Keratinocyte (primary cell): Measurements from ENCODE around the gene MDFI. TPM values are rescaled to one million over a fixed set of nuclear protein-coding genes. Genes with fewer than 3 reads are reported as not detected.

Experiments
- DNase-seq: peaks from one replicate; pipeline ENCODE4 v3.0.0-alpha.2; 2011; ENCODE audit warnings: low read depth, missing footprints, low spot score
- FAIRE-seq: peaks from 2 replicates; lab custom pipeline; 2011; peaks lifted over from hg19 to GRCh38; lab: Jason Lieb, UNC
- H2AFZ ChIP-seq: 2 replicates; pipeline ENCODE4 v1.6.0; 2012; ENCODE audit warnings: low read length, control low read depth, inconsistent platforms; ENCODE audit not compliant: control insufficient read depth
- H3K27ac ChIP-seq: 2 replicates; pipeline ENCODE4 v1.5.1; 2011; ENCODE audit warnings: low read length; ENCODE audit not compliant: control insufficient read depth, insufficient read depth
- H3K27me3 ChIP-seq: 3 replicates; pipeline ENCODE4 v1.6.0; 2011; ENCODE audit warnings: low read length; ENCODE audit not compliant: control insufficient read depth, insufficient read depth; ENCODE audit errors: extremely low read depth
- H3K36me3 ChIP-seq, 2 experiments: 2 replicates in 1 of 2; 3 replicates in 1 of 2; pipeline ENCODE4 v1.5.1; 2011; ENCODE audit warnings: low read length in 2 of 2, mild to moderate bottlenecking in 1 of 2; ENCODE audit not compliant: control insufficient read depth in 2 of 2, insufficient read depth in 2 of 2; ENCODE audit errors: extremely low read depth in 1 of 2
- H3K4me1 ChIP-seq: 3 replicates; pipeline ENCODE4 v1.5.1; 2011; ENCODE audit warnings: low read length; ENCODE audit not compliant: control insufficient read depth, insufficient read depth; ENCODE audit errors: extremely low read depth
- H3K4me2 ChIP-seq: 3 replicates; pipeline ENCODE4 v1.6.0; 2011; ENCODE audit warnings: low read depth, low read length; ENCODE audit not compliant: control insufficient read depth, insufficient read depth; ENCODE audit errors: extremely low read depth
- H3K4me3 ChIP-seq, 3 experiments: fragments of 200-600 bp in 1 of 3; sonication (generic) in 1 of 3; 2 replicates in 2 of 3; 3 replicates in 1 of 3; pipeline ENCODE4 v1.5.1; 2011 to 2016; ENCODE audit warnings: low read length in 3 of 3, mild to moderate bottlenecking in 3 of 3, control low read depth in 2 of 3, inconsistent platforms in 1 of 3, low read depth in 1 of 3, mixed read lengths in 1 of 3, mixed run types in 1 of 3, moderate library complexity in 1 of 3; ENCODE audit not compliant: control insufficient read depth in 2 of 3, insufficient read depth in 2 of 3; ENCODE audit errors: extremely low read depth in 1 of 3
- H3K79me2 ChIP-seq: 2 replicates; pipeline ENCODE4 v1.6.0; 2012; ENCODE audit warnings: low read length; ENCODE audit not compliant: control insufficient read depth, insufficient read depth
- H3K9ac ChIP-seq: 3 replicates; pipeline ENCODE4 v1.6.0; 2011; ENCODE audit warnings: low read length; ENCODE audit not compliant: control insufficient read depth, insufficient read depth; ENCODE audit errors: extremely low read depth
- H3K9me1 ChIP-seq: 3 replicates; pipeline ENCODE4 v1.6.0; 2011; ENCODE audit warnings: low read length; ENCODE audit not compliant: control insufficient read depth, insufficient read depth; ENCODE audit errors: extremely low read depth
- H3K9me3 ChIP-seq: 2 replicates; pipeline ENCODE4 v1.5.1; 2012; ENCODE audit warnings: low read depth, low read length; ENCODE audit not compliant: control insufficient read depth
- H4K20me1 ChIP-seq: 3 replicates; pipeline ENCODE4 v1.6.0; 2011; ENCODE audit warnings: low read length; ENCODE audit not compliant: control insufficient read depth, insufficient read depth; ENCODE audit errors: extremely low read depth
- EZH2 ChIP-seq: IDR thresholded peaks from one replicate; pipeline ENCODE4 v1.6.1; 2012; ENCODE audit warnings: inconsistent platforms, mild to moderate bottlenecking, low read length, moderate library complexity
- dilution Hi-C: fragments of 300-500 bp; cut with MboI; formaldehyde crosslinking; loops from one replicate; pipeline ENCODE4 v1.7.0; 2020; ENCODE audit warnings: low sequenced_read_pairs; ENCODE audit not compliant: extremely low pct_ligation_motif_present
- polyA plus RNA-seq, 5 experiments: library from polyadenylated mRNA; depleted of rRNA in 3 of 5; stranded (reverse) in 3 of 5; stranded (forward) in 1 of 5; unstranded in 1 of 5; fragments of >200 nt; gene quantifications; 1 replicate in 1 of 5; 2 replicates in 3 of 5; 3 replicates in 1 of 5; pipeline versions ENCODE4 v1.2.1 to v1.2.3, GENCODE V29; 2011 to 2012; ENCODE audit warnings: missing spikeins in 2 of 5, low read depth in 1 of 5, low replicate concordance in 1 of 5
- TF ChIP-seq, protein P1 (sequence below), 3 experiments: IDR thresholded peaks in 1 of 3; conservative IDR thresholded peaks in 1 of 3; optimal IDR thresholded peaks in 1 of 3; 2 replicates in 2 of 3; 3 replicates in 1 of 3; pipeline versions ENCODE3 to v1.5.1; 2011; ENCODE audit warnings: low read length in 3 of 3, mild to moderate bottlenecking in 3 of 3, moderate library complexity in 2 of 3, control low read depth in 1 of 3, inconsistent platforms in 1 of 3; ENCODE audit not compliant: insufficient read depth in 2 of 3; ENCODE audit errors: extremely low read depth in 1 of 3

Gene MDFI
- polyA plus RNA-seq, 1 donor (not counting 4 experiments of a cell fraction or from before 2014, with no cell fraction given): 60.1 TPM

DNA sequence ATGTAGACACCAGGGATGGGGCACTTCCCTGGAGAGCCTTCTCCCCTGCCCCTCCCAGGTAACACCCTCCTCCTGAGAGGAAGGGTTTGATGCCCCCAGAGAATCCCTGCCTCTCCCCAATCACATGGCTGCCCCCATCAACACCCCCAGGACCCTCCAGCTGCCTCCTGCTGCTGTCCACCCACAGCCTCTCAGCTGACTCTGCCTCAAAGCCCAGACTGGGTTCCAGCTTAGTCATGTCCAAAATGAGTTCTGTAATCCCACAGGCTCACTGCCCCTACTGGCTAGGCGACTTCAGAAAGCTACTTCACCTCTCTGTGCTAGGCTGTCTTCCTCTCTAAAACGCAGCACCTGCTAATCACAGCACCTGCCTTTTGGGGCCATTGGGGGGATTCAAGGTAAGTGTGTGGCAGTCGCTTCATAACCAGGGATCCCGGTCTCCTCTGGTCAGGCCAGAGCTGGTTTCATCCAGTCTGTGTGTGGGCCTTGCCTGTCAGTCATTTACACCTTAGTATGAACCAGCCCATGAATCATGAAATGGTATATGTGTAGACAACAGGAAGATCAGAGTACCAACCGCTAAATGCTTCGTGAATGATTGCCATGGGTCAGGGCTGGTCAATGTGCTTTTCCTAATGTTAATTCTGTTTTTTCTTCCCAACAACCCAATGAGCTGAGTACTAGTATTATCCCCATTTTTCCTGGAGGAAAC lies 56.7 kb downstream of the MDFI start:
- Histone ChIP-seq H3K9me3 (no peaks in the 10 kb centered on the region), H4K20me1 (no peaks in the 10 kb centered on the region), H2AFZ (no peak overlapping the region), H3K4me3 (no peak overlapping the region), H3K9ac (no peak overlapping the region), H3K4me1 (peaks cover 9% of the 10 kb centered on the region), H3K9me1 (no peaks in the 10 kb centered on the region), H3K36me3 (peaks cover 0 to 2% of the 10 kb centered on the region in 2 experiments), H3K79me2 (no peaks in the 10 kb centered on the region), H3K4me2 (no peak overlapping the region), H3K27ac (no peak overlapping the region), H3K27me3 (no peaks in the 10 kb centered on the region)
- dilution Hi-C loops: no loop called here
- FAIRE-seq: no peak
- no peak for DNase-seq
- no peak for TF ChIP-seq EZH2
- TF ChIP-seq, protein P1, sequence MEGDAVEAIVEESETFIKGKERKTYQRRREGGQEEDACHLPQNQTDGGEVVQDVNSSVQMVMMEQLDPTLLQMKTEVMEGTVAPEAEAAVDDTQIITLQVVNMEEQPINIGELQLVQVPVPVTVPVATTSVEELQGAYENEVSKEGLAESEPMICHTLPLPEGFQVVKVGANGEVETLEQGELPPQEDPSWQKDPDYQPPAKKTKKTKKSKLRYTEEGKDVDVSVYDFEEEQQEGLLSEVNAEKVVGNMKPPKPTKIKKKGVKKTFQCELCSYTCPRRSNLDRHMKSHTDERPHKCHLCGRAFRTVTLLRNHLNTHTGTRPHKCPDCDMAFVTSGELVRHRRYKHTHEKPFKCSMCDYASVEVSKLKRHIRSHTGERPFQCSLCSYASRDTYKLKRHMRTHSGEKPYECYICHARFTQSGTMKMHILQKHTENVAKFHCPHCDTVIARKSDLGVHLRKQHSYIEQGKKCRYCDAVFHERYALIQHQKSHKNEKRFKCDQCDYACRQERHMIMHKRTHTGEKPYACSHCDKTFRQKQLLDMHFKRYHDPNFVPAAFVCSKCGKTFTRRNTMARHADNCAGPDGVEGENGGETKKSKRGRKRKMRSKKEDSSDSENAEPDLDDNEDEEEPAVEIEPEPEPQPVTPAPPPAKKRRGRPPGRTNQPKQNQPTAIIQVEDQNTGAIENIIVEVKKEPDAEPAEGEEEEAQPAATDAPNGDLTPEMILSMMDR (optimal IDR thresholded peaks at IDR 0.05 in 1 of 3, IDR thresholded peaks at IDR 0.05 in 1 of 3, conservative IDR thresholded peaks at IDR 0.05 in 1 of 3; ENCODE audit: extremely low read depth in 1 of 3, insufficient read depth in 2 of 3, low read length in 3 of 3): peak in 1 of 3 experiments; percentile 1

DNA sequence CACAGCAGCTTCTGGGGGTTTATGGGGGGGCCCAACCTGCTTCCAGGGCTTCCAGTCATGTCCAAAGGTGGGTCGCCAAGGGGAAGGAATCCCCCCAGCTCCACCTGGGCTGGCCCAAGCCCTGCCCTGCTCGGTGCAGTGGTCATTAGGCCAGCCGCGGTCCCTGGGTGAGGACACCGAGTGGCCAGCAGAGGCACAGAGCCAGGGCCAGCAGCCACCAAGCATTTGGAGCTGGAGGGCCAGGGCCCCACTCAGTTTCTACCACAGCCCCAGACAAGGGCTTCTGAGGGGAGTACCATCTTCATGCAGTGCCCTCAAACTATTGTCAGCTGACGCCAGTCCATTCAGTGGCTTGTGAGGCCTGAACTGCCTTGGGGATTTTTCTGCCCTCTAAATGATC lies 57.6 kb downstream of the MDFI start:
- DNase-seq (no peak), FAIRE-seq (no peak)
- TF ChIP-seq, protein P1 (optimal IDR thresholded peaks at IDR 0.05 in 1 of 3, IDR thresholded peaks at IDR 0.05 in 1 of 3, conservative IDR thresholded peaks at IDR 0.05 in 1 of 3; ENCODE audit: extremely low read depth in 1 of 3, insufficient read depth in 2 of 3, low read length in 3 of 3): no peak
- TF ChIP-seq EZH2: no peak
- peaks cover 9% of the 10 kb centered on the region for H3K4me1 ChIP-seq
- H3K27me3 ChIP-seq: no peaks in the 10 kb centered on the region
- no peak overlapping the region for H3K9ac ChIP-seq
- no peaks in the 10 kb centered on the region for H3K9me3 ChIP-seq
- H3K79me2 ChIP-seq: no peaks in the 10 kb centered on the region
- H3K4me2 ChIP-seq: no peak overlapping the region
- H2AFZ ChIP-seq: no peak overlapping the region
- no peak overlapping the region for H3K27ac ChIP-seq
- dilution Hi-C loops: no loop called here
- H3K36me3 ChIP-seq: no peaks in the 10 kb centered on the region
- H3K4me3 ChIP-seq: no peak overlapping the region
- no peaks in the 10 kb centered on the region for H4K20me1 ChIP-seq
- H3K9me1 ChIP-seq: no peaks in the 10 kb centered on the region
